PC-3 (cell line): ENCODE measurements around the gene NOL9. TPM values are rescaled to one million over a fixed set of nuclear protein-coding genes. Genes with fewer than 3 reads are reported as not detected.

Source experiments
- ATAC-seq: fragments of 200-7000 bp; cut with Tn5 transposase; 2 replicates; pipeline ENCODE4 v1.9.1; 2020; ENCODE audit warnings: mild to moderate bottlenecking, moderate library complexity
- BruUV-seq: library from RNA; stranded (reverse); fragments of 400-500 nt; replicated peaks from 2 replicates; lab custom pipeline; 2021; lab: Mats Ljungman, UMichigan
- CTCF ChIA-PET: fragments of 300-600 bp; sonication (Branson Sonifier 250); formaldehyde crosslinking; loops from one replicate; lab custom pipeline; 2022; ENCODE audit warnings: antibody characterized with exemption; lab: Charles Lee
- POLR2A ChIA-PET: fragments of 300-600 bp; sonication (Branson Sonifier 250); formaldehyde crosslinking; loops from one replicate; lab custom pipeline; 2022; ENCODE audit warnings: antibody characterized with exemption; ENCODE audit not compliant: unreplicated experiment; lab: Charles Lee
- DNase-seq: peaks from one replicate; pipeline ENCODE4 v3.0.0-alpha.2; 2015
- H2AFZ ChIP-seq: fragments of 300-600 bp; sonication (generic); 2 replicates; pipeline ENCODE4 v1.6.0; 2016; ENCODE audit warnings: antibody characterized with exemption, low read length
- H3F3A ChIP-seq: fragments of 300-600 bp; sonication (generic); one replicate; pipeline ENCODE4 v1.6.0; 2017; ENCODE audit warnings: antibody characterized with exemption, low read length, control low read depth, mild to moderate bottlenecking; ENCODE audit not compliant: unreplicated experiment
- H3K27ac ChIP-seq: fragments of 300-600 bp; sonication (generic); 2 replicates; pipeline ENCODE4 v1.5.1; 2016; ENCODE audit warnings: mild to moderate bottlenecking, low read length
- H3K27me3 ChIP-seq: fragments of 300-600 bp; sonication (generic); 2 replicates; pipeline ENCODE4 v1.6.1; 2016; ENCODE audit warnings: low read length, mixed read lengths
- H3K36me3 ChIP-seq: fragments of 300-600 bp; sonication (generic); 2 replicates; pipeline ENCODE4 v1.6.1; 2016; ENCODE audit warnings: low read depth, mixed run types, low read length, mixed read lengths
- H3K4me1 ChIP-seq: fragments of 300-600 bp; sonication (generic); 2 replicates; pipeline ENCODE4 v1.5.1; 2016; ENCODE audit warnings: low read length; ENCODE audit not compliant: insufficient read depth
- H3K4me2 ChIP-seq: fragments of 300-600 bp; sonication (generic); 2 replicates; pipeline ENCODE4 v1.6.0; 2016; ENCODE audit warnings: low read length
- H3K4me3 ChIP-seq: fragments of 300-600 bp; sonication (generic); 2 replicates; pipeline ENCODE4 v1.5.1; 2016; ENCODE audit warnings: mild to moderate bottlenecking, low read length, mixed read lengths
- H3K79me2 ChIP-seq: fragments of 300-600 bp; sonication (generic); 2 replicates; pipeline ENCODE4 v1.6.1; 2017; ENCODE audit warnings: low read length, mixed read lengths
- H3K9ac ChIP-seq: fragments of 300-600 bp; sonication (generic); 2 replicates; pipeline ENCODE4 v1.6.0; 2016; ENCODE audit warnings: mild to moderate bottlenecking, low read length
- H3K9me2 ChIP-seq: fragments of 300-600 bp; sonication (generic); replicated peaks from 2 replicates; pipeline ENCODE4 v1.6.1; 2016; ENCODE audit warnings: mixed run types, low read length, mixed read lengths
- H3K9me3 ChIP-seq: fragments of 300-600 bp; sonication (generic); 2 replicates; pipeline ENCODE4 v1.6.1; 2016; ENCODE audit warnings: low read length, mixed read lengths
- H4K20me1 ChIP-seq: fragments of 300-600 bp; sonication (generic); 2 replicates; pipeline ENCODE4 v1.6.1; 2016; ENCODE audit warnings: low read length, mixed read lengths
- CTCF ChIP-seq: fragments of 300-600 bp; sonication (generic); conservative IDR thresholded peaks from 2 replicates; pipeline ENCODE4 v1.5.1; 2017; ENCODE audit warnings: antibody characterized with exemption, low read depth, mild to moderate bottlenecking, low read length
- EZH2 ChIP-seq: fragments of 300-600 bp; sonication (generic); IDR thresholded peaks from one replicate; pipeline ENCODE4 v1.6.1; 2017; ENCODE audit warnings: antibody characterized with exemption, mild to moderate bottlenecking, low read length; ENCODE audit not compliant: unreplicated experiment
- EZH2phosphoT487 ChIP-seq: fragments of 300-600 bp; sonication (generic); IDR thresholded peaks from 2 replicates; pipeline ENCODE4 v1.6.1; 2018; ENCODE audit warnings: mild to moderate bottlenecking, antibody characterized with exemption, low read length, borderline replicate concordance
- intact Hi-C: fragments of 100-400 bp; cut with micrococcal nuclease; formaldehyde crosslinking; loops from 2 replicates; pipeline ENCODE4 v1.9.0; 2023
- total RNA-seq: library from RNA; depleted of rRNA; stranded (reverse); fragments of >200 nt; gene quantifications from 2 replicates; pipeline ENCODE4 v1.2.3, GENCODE V29; 2014

The NOL9 gene
- total RNA-seq, 1 experiment from 2014 or later = 79.1 TPM

GRCh38 chr1:6594977-6595740 lies 40.8 kb upstream of the NOL9 start:
- ATAC-seq (no peak), DNase-seq (no peak)
- Histone ChIP-seq H3K79me2 (peaks cover 59% of the 10 kb centered on the region), H3K9ac (no peak overlapping the region), H3F3A (no peaks in the 10 kb centered on the region), H2AFZ (no peak overlapping the region), H3K9me2 (no peaks in the 10 kb centered on the region), H3K27me3 (no peaks in the 10 kb centered on the region), H3K36me3 (peaks cover 67% of the 10 kb centered on the region), H3K4me1 (peaks cover 12% of the 10 kb centered on the region), H4K20me1 (peaks cover 76% of the 10 kb centered on the region), H3K27ac (no peak overlapping the region), H3K4me3 (no peak overlapping the region), H3K9me3 (no peaks in the 10 kb centered on the region), H3K4me2 (no peak overlapping the region)
- BruUV-seq = no TSS peak
- intact Hi-C loops = no loop called here
- no peak for TF ChIP-seq CTCF
- no peak for TF ChIP-seq EZH2
- TF ChIP-seq EZH2phosphoT487 = no peak
- CTCF ChIA-PET = no interaction called here
- POLR2A ChIA-PET = no interaction called here

DNA sequence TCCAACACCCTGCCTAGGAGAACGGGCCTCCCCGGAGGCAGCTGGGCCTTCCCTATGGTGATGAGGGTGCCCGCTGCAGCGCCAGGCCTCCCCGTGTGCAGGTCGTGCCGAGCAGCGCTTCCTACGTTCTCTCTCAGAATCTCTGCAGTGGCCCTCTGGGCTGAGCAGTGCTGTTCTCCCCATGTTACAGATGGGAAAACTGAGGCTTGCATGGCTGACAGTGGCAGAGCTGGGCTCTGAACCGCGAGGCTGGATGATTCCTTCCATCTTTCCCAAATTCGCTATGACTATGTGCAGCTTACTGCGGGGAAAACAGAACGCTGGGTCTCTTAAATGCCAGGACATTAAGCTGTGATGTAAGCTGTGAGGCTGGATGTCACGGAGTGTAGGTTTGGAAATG lies 39.5 kb upstream of the NOL9 start:
- Histone ChIP-seq H2AFZ (no peak overlapping the region), H3K4me3 (no peak overlapping the region), H4K20me1 (peaks cover 64% of the 10 kb centered on the region), H3K27ac (no peak overlapping the region), H3K27me3 (no peaks in the 10 kb centered on the region), H3K4me1 (peaks cover 1% of the 10 kb centered on the region), H3F3A (no peaks in the 10 kb centered on the region), H3K9me3 (no peaks in the 10 kb centered on the region), H3K79me2 (peaks cover 46% of the 10 kb centered on the region), H3K9me2 (no peaks in the 10 kb centered on the region), H3K4me2 (no peak overlapping the region), H3K36me3 (peaks cover 76% of the 10 kb centered on the region), H3K9ac (no peak overlapping the region)
- ATAC-seq = no peak
- intact Hi-C loops = no loop called here
- DNase-seq = no peak
- BruUV-seq = no TSS peak
- POLR2A ChIA-PET = no interaction called here
- TF ChIP-seq EZH2 (no peak), CTCF (no peak), EZH2phosphoT487 (no peak)
- CTCF ChIA-PET = no interaction called here

GRCh38 chr1:6592865-6593593 lies 38.7 kb upstream of the NOL9 start:
- POLR2A ChIA-PET = no interaction called here

More at GRCh38 chr1:6592865-6593593, 38.7 kb upstream of the NOL9 start:
- no peaks in the 10 kb centered on the region for H3K9me2 ChIP-seq
- H3K79me2 ChIP-seq = peaks cover 38% of the 10 kb centered on the region
- H2AFZ ChIP-seq = no peak overlapping the region
- DNase-seq = no peak
- no peak overlapping the region for H3K4me2 ChIP-seq
- no peak overlapping the region for H3K4me3 ChIP-seq
- no peak overlapping the region for H3K27ac ChIP-seq
- H3K36me3 ChIP-seq = peaks cover 78% of the 10 kb centered on the region
- H3K9me3 ChIP-seq = no peaks in the 10 kb centered on the region
- peaks cover 60% of the 10 kb centered on the region for H4K20me1 ChIP-seq
- no peaks in the 10 kb centered on the region for H3K27me3 ChIP-seq
- TF ChIP-seq CTCF (no peak), EZH2phosphoT487 (no peak), EZH2 (no peak)
- CTCF ChIA-PET = no interaction called here
- ATAC-seq = no peak
- no peaks in the 10 kb centered on the region for H3F3A ChIP-seq
- no TSS peak for BruUV-seq
- peaks cover under 1% of the 10 kb centered on the region; the same call in 1 of the 2 replicates for H3K4me1 ChIP-seq
- intact Hi-C loops = no loop called here
- H3K9ac ChIP-seq = no peak overlapping the region
